IPS DF 6.9 (cell line): ENCODE data around the gene SERINC2.

Experiments
- DNase-seq: peaks from one replicate; pipeline ENCODE4 v3.0.0-alpha.2; 2013; ENCODE audit warnings: low read depth, low spot score
- H3K27ac ChIP-seq: one replicate; pipeline ENCODE4 v1.5.1; 2013; ENCODE audit warnings: low read length, control low read depth
- H3K27me3 ChIP-seq: 2 replicates; pipeline ENCODE4 v1.6.1; 2013; ENCODE audit warnings: mild to moderate bottlenecking, low read length; ENCODE audit not compliant: control insufficient read depth, insufficient read depth
- H3K36me3 ChIP-seq: 2 replicates; pipeline ENCODE4 v1.6.1; 2013; ENCODE audit warnings: low read length; ENCODE audit not compliant: control insufficient read depth, insufficient read depth
- H3K4me1 ChIP-seq: 2 replicates; pipeline ENCODE4 v1.6.1; 2013; ENCODE audit warnings: low read length; ENCODE audit not compliant: control insufficient read depth, insufficient read depth
- H3K4me3 ChIP-seq: 2 replicates; pipeline ENCODE4 v1.5.1; 2013; ENCODE audit warnings: mild to moderate bottlenecking, low read length
- H3K9me3 ChIP-seq: 2 replicates; pipeline ENCODE4 v1.6.1; 2013; ENCODE audit warnings: low read length, inconsistent platforms; ENCODE audit not compliant: control insufficient read depth, insufficient read depth
- WGBS: extraction: QIAGEN DNeasy Blood & Tissue Kit; methylation state at CpG from one replicate; pipeline ENCODE4 v1.1.7; 2013; ENCODE audit warnings: mixed read lengths, missing lambda C conversion rate; ENCODE audit not compliant: insufficient read length, insufficient coverage; 5-methylcytosine and 5-hydroxymethylcytosine counted together

Gene SERINC2

DNA sequence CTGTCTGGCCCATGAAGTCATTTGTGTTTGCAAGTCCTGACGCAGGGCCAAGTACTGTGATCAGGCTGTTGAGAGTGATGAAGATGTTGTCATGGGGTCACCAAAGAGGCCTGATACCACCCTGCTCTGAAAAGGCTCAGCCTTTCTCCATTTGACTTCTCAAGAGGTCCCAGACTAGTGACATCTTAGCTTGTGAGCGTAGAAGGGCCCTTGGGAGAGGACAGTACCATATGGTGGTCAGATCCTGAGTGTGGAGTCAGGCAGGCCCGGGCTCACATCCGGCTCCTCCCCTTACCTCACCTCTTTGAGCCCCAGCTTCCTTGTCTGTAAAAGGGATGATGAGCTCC lies 29.6 kb downstream of the SERINC2 start:
- H3K9me3 ChIP-seq, result no peaks in the 10 kb centered on the region
- WGBS, result no CpG with 5 or more reads among the region's 4 CpGs
- H3K27ac ChIP-seq, result no peak overlapping the region
- peaks cover 2% of the 10 kb centered on the region; the same call in 1 of the 2 replicates for H3K27me3 ChIP-seq
- DNase-seq, result no peak
- H3K4me3 ChIP-seq, result no peak overlapping the region
- H3K36me3 ChIP-seq, result no peaks in the 10 kb centered on the region
- no peaks in the 10 kb centered on the region for H3K4me1 ChIP-seq

- no peak for DNase-seq
- WGBS, result no CpG with 5 or more reads among the region's 1 CpG
- Histone ChIP-seq H3K36me3 (no peaks in the 10 kb centered on the region), H3K4me3 (no peak overlapping the region), H3K27me3 (peaks cover 2% of the 10 kb centered on the region; the same call in 1 of the 2 replicates), H3K27ac (no peak overlapping the region), H3K4me1 (no peaks in the 10 kb centered on the region), H3K9me3 (no peaks in the 10 kb centered on the region)
Measured at GRCh38 chr1:31443673-31444072, 30.7 kb downstream of the SERINC2 start.

DNA sequence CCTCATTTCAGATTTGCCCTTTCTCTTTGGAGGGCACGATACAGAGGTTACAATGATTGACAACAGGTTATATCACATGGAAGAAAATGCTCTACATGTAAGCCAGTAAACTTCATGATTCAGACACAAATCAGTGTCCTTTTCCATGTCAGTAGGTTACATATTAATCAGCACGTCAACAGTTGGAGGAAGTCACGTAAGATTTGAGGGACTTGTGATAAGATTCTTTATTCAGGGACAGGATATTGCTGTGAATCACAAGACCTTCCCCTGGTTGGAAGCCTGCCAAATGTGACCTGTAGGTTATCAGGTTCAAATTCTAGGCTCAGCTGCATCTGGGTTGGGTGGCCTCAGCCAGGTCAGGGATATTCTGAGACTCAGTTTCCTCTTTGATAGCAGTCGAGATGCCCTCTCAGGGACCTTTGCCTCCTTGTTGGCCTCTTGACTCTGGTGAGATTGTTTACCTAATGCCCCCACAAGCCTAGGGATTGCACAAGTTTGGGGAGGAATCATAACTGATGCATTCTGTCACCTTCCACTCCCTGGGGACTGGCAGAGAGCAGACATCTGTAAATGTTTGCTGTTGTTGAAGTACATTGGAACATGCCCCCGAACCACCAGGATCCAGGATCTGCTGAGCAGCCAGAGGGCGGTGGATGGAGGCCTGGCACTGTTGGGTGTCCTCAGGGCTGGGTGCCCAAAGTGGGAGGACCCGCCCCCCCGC lies 31.9 kb downstream of the SERINC2 start:
- Histone ChIP-seq H3K4me1 (no peaks in the 10 kb centered on the region), H3K4me3 (no peak overlapping the region), H3K36me3 (no peaks in the 10 kb centered on the region), H3K27ac (no peak overlapping the region), H3K9me3 (no peaks in the 10 kb centered on the region), H3K27me3 (peaks cover 2% of the 10 kb centered on the region; the same call in 1 of the 2 replicates)
- no peak for DNase-seq
- no CpG with 5 or more reads among the region's 8 CpGs for whole genome bisulfite sequencing

GRCh38 chr1:31445951-31446350 lies 32.9 kb downstream of the SERINC2 start:
- Histone ChIP-seq H3K4me1 (no peaks in the 10 kb centered on the region), H3K9me3 (no peaks in the 10 kb centered on the region), H3K27me3 (peaks cover 2% of the 10 kb centered on the region; the same call in 1 of the 2 replicates), H3K27ac (no peak overlapping the region), H3K4me3 (no peak overlapping the region), H3K36me3 (no peaks in the 10 kb centered on the region)
- DNase-seq, result no peak
- no CpG with 5 or more reads among the region's 3 CpGs for whole genome bisulfite sequencing

DNA sequence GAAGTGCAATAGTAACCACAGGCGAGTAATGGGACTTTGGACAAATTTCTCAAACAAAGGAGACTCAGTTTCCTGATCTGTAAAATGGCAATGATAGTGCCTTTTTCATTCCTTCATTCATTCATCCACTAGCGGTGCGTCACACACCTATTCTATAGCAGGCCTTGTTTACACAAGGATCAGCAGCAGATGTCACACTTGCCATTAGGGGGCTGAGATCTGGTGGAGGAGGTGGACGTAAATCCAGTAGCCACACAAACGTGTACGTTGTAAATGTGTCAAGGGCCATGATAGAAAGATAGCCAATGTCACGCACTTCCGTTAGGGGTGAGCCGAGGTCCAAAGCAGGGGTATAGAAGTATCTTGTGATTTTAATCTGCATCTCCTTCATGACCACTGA lies 34.2 kb downstream of the SERINC2 start:
- Histone ChIP-seq H3K36me3 (no peaks in the 10 kb centered on the region), H3K4me1 (no peaks in the 10 kb centered on the region)
- no CpG with 5 or more reads among the region's 9 CpGs for WGBS

GRCh38 chr1:31453384-31454079 lies 40.5 kb downstream of the SERINC2 start:
- Histone ChIP-seq H3K4me1 (no peaks in the 10 kb centered on the region), H3K4me3 (no peak overlapping the region), H3K27me3 (no peaks in the 10 kb centered on the region), H3K36me3 (no peaks in the 10 kb centered on the region), H3K9me3 (no peaks in the 10 kb centered on the region; the same call in 1 of the 2 replicates), H3K27ac (no peak overlapping the region)
- no CpG with 5 or more reads among the region's 8 CpGs for WGBS
- no peak for DNase-seq

More for the DNA sequence above, 34.2 kb downstream of the SERINC2 start:
- H3K4me3 ChIP-seq, result no peak overlapping the region
- H3K27me3 ChIP-seq, result peaks cover 2% of the 10 kb centered on the region; the same call in 1 of the 2 replicates
- DNase-seq, result no peak
- H3K27ac ChIP-seq, result no peak overlapping the region
- H3K9me3 ChIP-seq, result no peaks in the 10 kb centered on the region

GRCh38 chr1:31458287-31458896 lies 45.4 kb downstream of the SERINC2 start:
- no peaks in the 10 kb centered on the region; the same call in 1 of the 2 replicates for H3K9me3 ChIP-seq

GRCh38 chr1:31460027-31460426 lies 47.0 kb downstream of the SERINC2 start:
- no peak overlapping the region for H3K4me3 ChIP-seq
- DNase-seq, result peak; percentile 25
- no peaks in the 10 kb centered on the region for H3K4me1 ChIP-seq
- no peaks in the 10 kb centered on the region for H3K27me3 ChIP-seq
- WGBS, result no CpG with 5 or more reads among the region's 6 CpGs
- no peaks in the 10 kb centered on the region; the same call in 1 of the 2 replicates for H3K9me3 ChIP-seq
- H3K27ac ChIP-seq, result no peak overlapping the region
- no peaks in the 10 kb centered on the region for H3K36me3 ChIP-seq

More at GRCh38 chr1:31458287-31458896, 45.4 kb downstream of the SERINC2 start:
- Histone ChIP-seq H3K4me1 (no peaks in the 10 kb centered on the region), H3K4me3 (no peak overlapping the region), H3K27ac (no peak overlapping the region), H3K36me3 (no peaks in the 10 kb centered on the region), H3K27me3 (no peaks in the 10 kb centered on the region)
- no CpG with 5 or more reads among the region's 5 CpGs for WGBS
- DNase-seq, result no peak

DNA sequence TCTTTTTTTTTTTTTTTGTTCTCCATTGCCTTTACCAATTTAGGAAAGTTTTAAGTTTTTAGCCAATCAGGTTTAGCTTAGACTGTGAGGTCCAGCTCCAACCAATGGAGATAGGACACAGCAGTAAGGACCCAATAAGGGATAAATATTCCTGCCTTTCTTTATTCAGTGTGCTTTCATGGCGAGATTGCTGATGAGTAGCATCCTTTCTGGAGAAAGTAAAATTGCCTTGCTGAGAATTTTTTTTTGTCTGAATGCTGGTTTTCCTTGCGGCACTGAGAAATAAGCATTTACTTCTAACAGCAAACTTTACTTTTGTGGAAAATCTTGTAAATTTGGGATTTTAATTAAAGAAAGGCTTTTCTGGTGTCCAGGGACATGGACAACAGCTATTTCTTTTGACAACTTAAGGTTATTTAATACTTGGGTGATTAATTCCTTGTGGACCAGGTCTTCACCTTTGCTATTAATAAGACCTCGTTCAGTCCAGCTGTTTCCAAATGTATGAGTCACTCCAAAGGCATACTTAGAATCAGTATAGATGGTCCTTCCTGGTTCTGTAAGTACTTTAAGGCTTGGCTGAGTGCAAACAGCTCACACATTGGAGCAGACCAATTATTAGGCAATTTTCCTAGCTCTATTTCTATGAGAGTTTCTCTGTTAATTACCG lies 54.1 kb downstream of the SERINC2 start:
- no CpG with 5 or more reads among the region's 4 CpGs for WGBS
- Histone ChIP-seq H3K27ac (no peak overlapping the region), H3K27me3 (no peaks in the 10 kb centered on the region), H3K36me3 (no peaks in the 10 kb centered on the region), H3K4me1 (no peaks in the 10 kb centered on the region), H3K9me3 (no peaks in the 10 kb centered on the region; the same call in 1 of the 2 replicates), H3K4me3 (no peak overlapping the region)
- no peak for DNase-seq

DNA sequence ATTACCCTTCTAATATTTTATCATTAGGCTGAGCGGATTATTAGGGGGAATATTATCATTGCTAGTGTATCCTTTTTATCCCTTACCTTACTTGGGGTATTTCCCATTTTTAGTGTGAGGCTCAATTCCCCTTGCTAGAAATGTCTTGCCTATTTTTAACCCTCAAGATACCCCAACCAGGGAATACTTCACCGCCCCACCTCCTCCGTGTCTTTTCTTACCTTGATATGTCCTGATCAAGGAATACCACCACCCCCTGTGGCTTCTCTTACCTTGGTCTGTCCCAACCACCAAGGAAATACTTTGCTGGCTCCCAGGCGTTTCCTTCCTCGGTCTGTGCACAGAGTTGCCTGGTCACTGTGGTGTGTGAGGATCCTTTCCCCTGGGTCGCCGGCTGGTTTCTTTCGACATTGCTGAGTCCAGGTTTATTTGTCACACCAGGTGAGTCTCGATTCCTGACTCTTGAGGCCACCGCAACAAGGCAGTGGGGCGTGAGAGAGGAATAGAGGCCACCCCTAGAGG lies 57.8 kb downstream of the SERINC2 start:
- Histone ChIP-seq H3K27ac (no peak overlapping the region), H3K4me3 (no peak overlapping the region), H3K27me3 (no peaks in the 10 kb centered on the region), H3K36me3 (no peaks in the 10 kb centered on the region), H3K9me3 (no peaks in the 10 kb centered on the region; the same call in 1 of the 2 replicates), H3K4me1 (no peaks in the 10 kb centered on the region)
- WGBS, result no CpG with 5 or more reads among the region's 11 CpGs
- DNase-seq, result no peak
